IMR-90 (cell line): Measurements from ENCODE around the gene IER5L. TPM values are rescaled to one million over a fixed set of nuclear protein-coding genes. Genes with fewer than 3 reads are reported as not detected.

Experiments used
- ATAC-seq: fragments of 200-7000 bp; cut with Tn5 transposase; 2 replicates; pipeline ENCODE4 v1.9.1; 2020; ENCODE audit warnings: low read depth, mild to moderate bottlenecking, moderate library complexity
- BruUV-seq: library from RNA; stranded (reverse); fragments of 400-500 nt; replicated peaks from 2 replicates; lab custom pipeline; 2021; lab: Mats Ljungman, UMichigan
- CTCF ChIA-PET: fragments of 300-600 bp; formaldehyde crosslinking; extraction: SDS; loops from one replicate; lab custom pipeline; 2021; ENCODE audit warnings: antibody characterized with exemption; lab: Yijun Ruan, JAX
- POLR2A ChIA-PET: fragments of 300-600 bp; sonication (Branson Sonifier 250); formaldehyde crosslinking; loops from one replicate; lab custom pipeline; 2022; ENCODE audit warnings: antibody characterized with exemption; ENCODE audit not compliant: unreplicated experiment; lab: Charles Lee
- DNase-seq: peaks from one replicate; pipeline ENCODE4 v3.0.0; 2013
- H2AFZ ChIP-seq: replicated peaks from 2 replicates; pipeline ENCODE3; 2013; ENCODE audit warnings: low read length, mild to moderate bottlenecking; ENCODE audit not compliant: poor library complexity
- H2AK5ac ChIP-seq: 2 replicates; pipeline ENCODE4 v1.6.1; 2013; ENCODE audit warnings: low read depth, low read length, inconsistent platforms
- H2AK9ac ChIP-seq: replicated peaks from 2 replicates; pipeline ENCODE3; 2013; ENCODE audit warnings: mild to moderate bottlenecking, low read depth, low read length, moderate library complexity; ENCODE audit not compliant: poor library complexity
- H2BK120ac ChIP-seq: 2 replicates; pipeline ENCODE4 v1.6.1; 2013; ENCODE audit warnings: low read depth, low read length, inconsistent platforms
- H2BK15ac ChIP-seq: 3 replicates; pipeline ENCODE4 v1.6.1; 2013; ENCODE audit warnings: low read depth, low read length, inconsistent platforms
- H2BK20ac ChIP-seq: 2 replicates; pipeline ENCODE4 v1.6.1; 2013; ENCODE audit warnings: low read depth, mild to moderate bottlenecking, inconsistent platforms, low read length, moderate library complexity
- H2BK5ac ChIP-seq: 2 replicates; pipeline ENCODE4 v1.6.1; 2013; ENCODE audit warnings: mild to moderate bottlenecking, low read depth, low read length, inconsistent platforms; ENCODE audit not compliant: poor library complexity, severe bottlenecking
- H3K14ac ChIP-seq: replicated peaks from 2 replicates; pipeline ENCODE4 v1.6.1; 2013; ENCODE audit warnings: low read depth, low read length, inconsistent platforms
- H3K18ac ChIP-seq: 2 replicates; pipeline ENCODE4 v1.6.1; 2013; ENCODE audit warnings: low read depth, low read length, control low read depth
- H3K23ac ChIP-seq: 2 replicates; pipeline ENCODE4 v1.6.1; 2013; ENCODE audit warnings: low read depth, low read length, inconsistent platforms
- H3K27ac ChIP-seq: 2 replicates; pipeline ENCODE4 v1.5.1; 2013; ENCODE audit warnings: mild to moderate bottlenecking, control low read depth, low read length; ENCODE audit not compliant: insufficient read depth
- H3K27me3 ChIP-seq: 2 replicates; pipeline ENCODE4 v1.6.1; 2013; ENCODE audit warnings: low read length; ENCODE audit not compliant: control insufficient read depth, insufficient read depth
- H3K36me3 ChIP-seq: 2 replicates; pipeline ENCODE4 v1.6.1; 2013; ENCODE audit warnings: low read length, mixed read lengths; ENCODE audit not compliant: control insufficient read depth, insufficient read depth
- H3K4ac ChIP-seq: 2 replicates; pipeline ENCODE4 v1.6.1; 2013; ENCODE audit warnings: low read depth, low read length, inconsistent platforms
- H3K4me1 ChIP-seq: 2 replicates; pipeline ENCODE4 v1.6.1; 2013; ENCODE audit warnings: low read length, mixed read lengths; ENCODE audit not compliant: control insufficient read depth, insufficient read depth
- H3K4me2 ChIP-seq: 2 replicates; pipeline ENCODE4 v1.6.1; 2013; ENCODE audit warnings: low read depth, mild to moderate bottlenecking, control low read depth, low read length, moderate library complexity
- H3K4me3 ChIP-seq: 2 replicates; pipeline ENCODE4 v1.5.1; 2013; ENCODE audit warnings: low read depth, mild to moderate bottlenecking, control low read depth, low read length, moderate library complexity; ENCODE audit not compliant: insufficient read depth
- H3K56ac ChIP-seq: 2 replicates; pipeline ENCODE4 v1.6.1; 2013; ENCODE audit warnings: low read length, inconsistent platforms; ENCODE audit not compliant: insufficient read depth; ENCODE audit errors: extremely low read depth
- H3K79me1 ChIP-seq, 2 experiments: 2 replicates each; pipeline ENCODE4 v1.6.1; 2013; ENCODE audit warnings: low read length in 2 of 2, inconsistent platforms in 1 of 2, low read depth in 1 of 2
- H3K9ac ChIP-seq: 2 replicates; pipeline ENCODE4 v1.6.1; 2013; ENCODE audit warnings: low read depth, low read length, control low read depth
- H3K9me1 ChIP-seq: 2 replicates; pipeline ENCODE4 v1.6.1; 2013; ENCODE audit warnings: low read length, inconsistent platforms; ENCODE audit not compliant: insufficient read depth
- H3K9me3 ChIP-seq: 2 replicates; pipeline ENCODE4 v1.6.1; 2013; ENCODE audit warnings: low read length; ENCODE audit not compliant: control insufficient read depth, insufficient read depth
- H4K20me1 ChIP-seq: 2 replicates; pipeline ENCODE4 v1.6.1; 2013; ENCODE audit warnings: low read length, inconsistent platforms; ENCODE audit not compliant: insufficient read depth
- H4K5ac ChIP-seq: 2 replicates; pipeline ENCODE4 v1.6.1; 2013; ENCODE audit warnings: mild to moderate bottlenecking, low read depth, low read length, control low read depth
- H4K8ac ChIP-seq, 2 experiments: 2 replicates each; pipeline ENCODE4 v1.6.1; 2013; ENCODE audit warnings: low read depth in 2 of 2, low read length in 2 of 2, control low read depth in 1 of 2, inconsistent platforms in 1 of 2
- H4K91ac ChIP-seq: 2 replicates; pipeline ENCODE4 v1.6.1; 2013; ENCODE audit warnings: low read depth, low read length, inconsistent platforms; ENCODE audit not compliant: insufficient read depth
- BHLHE40 ChIP-seq: fragments of 150-350 bp; IDR thresholded peaks from 2 replicates; pipeline ENCODE4 v1.6.1; 2016; ENCODE audit warnings: mild to moderate bottlenecking, low read depth, low read length
- CEBPB ChIP-seq: IDR thresholded peaks from 2 replicates; pipeline ENCODE4 v1.6.1; 2012; ENCODE audit warnings: low read depth, low read length, improper control_type of control experiment
- CHD1 ChIP-seq: IDR thresholded peaks from 2 replicates; pipeline ENCODE4 v1.6.1; 2012; ENCODE audit warnings: low read depth, low read length, improper control_type of control experiment
- FOS ChIP-seq: fragments of 150-350 bp; IDR thresholded peaks from 2 replicates; pipeline ENCODE4 v1.6.1; 2016; ENCODE audit warnings: low read depth, low read length
- MAFK ChIP-seq: IDR thresholded peaks from 2 replicates; pipeline ENCODE4 v1.6.1; 2012; ENCODE audit warnings: low read depth, low read length, improper control_type of control experiment
- MAZ ChIP-seq: IDR thresholded peaks from 2 replicates; pipeline ENCODE4 v1.6.1; 2012; ENCODE audit warnings: low read depth, mild to moderate bottlenecking, low read length, improper control_type of control experiment, moderate library complexity, borderline replicate concordance
- MXI1 ChIP-seq: IDR thresholded peaks from 2 replicates; pipeline ENCODE4 v1.6.1; 2012; ENCODE audit warnings: low read depth, mild to moderate bottlenecking, low read length, moderate library complexity, borderline replicate concordance
- NFE2L2 ChIP-seq: fragments of 150-350 bp; IDR thresholded peaks from 2 replicates; pipeline ENCODE4 v1.6.1; 2016; ENCODE audit warnings: low read depth, mild to moderate bottlenecking, low read length
- POLR2A ChIP-seq: IDR thresholded peaks from 2 replicates; pipeline ENCODE4 v1.6.1; 2012; ENCODE audit warnings: mild to moderate bottlenecking, low read depth, low read length
- RAD21 ChIP-seq: IDR thresholded peaks from 2 replicates; pipeline ENCODE4 v1.6.1; 2012; ENCODE audit warnings: low read length, improper control_type of control experiment
- RCOR1 ChIP-seq: IDR thresholded peaks from 2 replicates; pipeline ENCODE4 v1.6.1; 2012; ENCODE audit warnings: mild to moderate bottlenecking, low read length, improper control_type of control experiment; ENCODE audit not compliant: insufficient replicate concordance
- RFX5 ChIP-seq: IDR thresholded peaks from 2 replicates; pipeline ENCODE4 v1.8.0; 2012; ENCODE audit warnings: low read depth, mild to moderate bottlenecking, low read length, moderate library complexity
- SMC3 ChIP-seq: fragments of 150-350 bp; IDR thresholded peaks from 2 replicates; pipeline ENCODE4 v1.6.1; 2016; ENCODE audit warnings: low read depth, mild to moderate bottlenecking, antibody characterized with exemption, low read length, moderate library complexity
- WGBS, 2 experiments: methylation state at CpG; one replicate each; pipeline versions ENCODE4 v1.1.5 to v1.1.7; 2013; ENCODE audit warnings: missing lambda C conversion rate in 2 of 2; ENCODE audit not compliant: insufficient read length in 1 of 2; ENCODE audit errors: extremely low coverage in 2 of 2; 5-methylcytosine and 5-hydroxymethylcytosine counted together
- dilution Hi-C: fragments of 300-500 bp; cut with HindIII; formaldehyde crosslinking; loops from one replicate; pipeline ENCODE4 v1.14.3; 2018; ENCODE audit warnings: low sequenced_read_pairs; ENCODE audit not compliant: unreplicated experiment
- in situ Hi-C: fragments of 300-500 bp; cut with MboI; formaldehyde crosslinking; loops from 3 replicates; pipeline ENCODE4 v1.14.3; 2019; ENCODE audit warnings: low sequenced_read_pairs, inconsistent platforms, mixed read lengths
- intact Hi-C: fragments of 100-400 bp; cut with micrococcal nuclease; formaldehyde crosslinking; loops from 2 replicates; pipeline ENCODE4 v1.10.0; 2022
- polyA plus RNA-seq, 3 experiments: library from polyadenylated mRNA; depleted of rRNA; stranded (reverse); fragments of >200 nt; gene quantifications; 2 replicates each; pipeline ENCODE4 v1.2.3, GENCODE V29; 2012; ENCODE audit warnings: low replicate concordance in 1 of 3
- total RNA-seq: library from RNA; depleted of rRNA; stranded (reverse); fragments of >200 nt; gene quantifications from 2 replicates; pipeline ENCODE4 v1.2.3, GENCODE V29; 2012
- TF ChIP-seq, protein P1 (sequence below): conservative IDR thresholded peaks from 2 replicates; pipeline ENCODE4 v1.5.1; 2012; ENCODE audit warnings: mild to moderate bottlenecking, low read depth, low read length, improper control_type of control experiment
- TF ChIP-seq, protein P2 (sequence below): fragments of 150-350 bp; IDR thresholded peaks from 2 replicates; pipeline ENCODE4 v1.6.1; 2016; ENCODE audit warnings: low read depth, mild to moderate bottlenecking, low read length, moderate library complexity, borderline replicate concordance
- TF ChIP-seq, protein P3 (sequence below): fragments of 150-350 bp; IDR thresholded peaks from 2 replicates; pipeline ENCODE4 v1.6.1; 2017; ENCODE audit warnings: mild to moderate bottlenecking, antibody characterized with exemption, low read length, low read depth

IER5L gene
- total and polyA plus RNA-seq, 2 of the 4 experiments (the other 2 are of a cell fraction) = 12.5 to 13.4 TPM

DNA sequence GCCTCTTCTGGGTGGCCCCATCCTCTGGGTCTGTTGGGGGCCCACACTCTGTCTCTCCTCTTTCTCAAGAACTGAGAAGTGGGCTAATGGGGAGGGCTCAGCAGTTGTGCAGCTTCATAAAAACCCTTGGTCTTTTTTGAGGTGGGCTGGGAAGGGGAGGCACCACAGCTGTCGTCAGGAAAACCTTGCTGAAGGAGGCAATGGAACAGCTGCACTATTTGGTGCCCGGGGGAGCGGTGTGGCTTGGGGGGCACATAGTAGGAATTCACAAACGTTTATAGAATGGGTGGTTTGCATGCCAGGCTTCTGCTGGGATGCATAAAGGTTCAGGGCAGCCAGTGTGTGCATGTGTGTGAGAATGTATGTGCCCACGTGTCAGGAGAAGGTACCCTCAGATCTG lies 3.2 kb upstream of the IER5L start:
- Histone ChIP-seq H4K20me1 (peaks cover 13% of the 10 kb centered on the region), H3K9ac (no peak overlapping the region), H3K18ac (no peak overlapping the region), H2AK9ac (no peak overlapping the region), H3K14ac (no peak overlapping the region), H2AK5ac (no peak overlapping the region), H3K56ac (no peak overlapping the region), H2BK15ac (no peak overlapping the region), H4K91ac (no peak overlapping the region), H2BK120ac (no peak overlapping the region), H3K27ac (no peak overlapping the region), H4K8ac (no peak overlapping the region), H3K4me2 (no peak overlapping the region), H2BK20ac (no peak overlapping the region), H4K5ac (no peak overlapping the region), H3K36me3 (peaks cover 4% of the 10 kb centered on the region; the same call in 1 of the 2 replicates), H3K9me1 (peaks cover 6% of the 10 kb centered on the region), H2AFZ (no peak overlapping the region), H3K9me3 (no peaks in the 10 kb centered on the region), H3K23ac (no peak overlapping the region), H2BK5ac (no peak overlapping the region), H3K4me1 (no peaks in the 10 kb centered on the region), H3K27me3 (no peaks in the 10 kb centered on the region), H3K4me3 (no peak overlapping the region), H3K79me1 (peaks cover 0 to 6% of the 10 kb centered on the region in 2 experiments; a peak in 1 of 4 replicates), H3K4ac (no peak overlapping the region)
- ATAC-seq = no peak
- POLR2A ChIA-PET = no interaction called here
- intact Hi-C loops (no loop called here), in situ Hi-C loops (no loop called here), dilution Hi-C loops (no loop called here)
- DNase-seq = no peak
- 100% methylated on average over 1 of the region's 5 CpGs; no CpG with 5 or more reads in 1 of the 2 experiments for WGBS, 2 experiments
- CTCF ChIA-PET = no interaction called here
- TF ChIP-seq NFE2L2 = no peak
- TF ChIP-seq MXI1 = no peak
- no peak for TF ChIP-seq SMC3
- TF ChIP-seq, protein P1, sequence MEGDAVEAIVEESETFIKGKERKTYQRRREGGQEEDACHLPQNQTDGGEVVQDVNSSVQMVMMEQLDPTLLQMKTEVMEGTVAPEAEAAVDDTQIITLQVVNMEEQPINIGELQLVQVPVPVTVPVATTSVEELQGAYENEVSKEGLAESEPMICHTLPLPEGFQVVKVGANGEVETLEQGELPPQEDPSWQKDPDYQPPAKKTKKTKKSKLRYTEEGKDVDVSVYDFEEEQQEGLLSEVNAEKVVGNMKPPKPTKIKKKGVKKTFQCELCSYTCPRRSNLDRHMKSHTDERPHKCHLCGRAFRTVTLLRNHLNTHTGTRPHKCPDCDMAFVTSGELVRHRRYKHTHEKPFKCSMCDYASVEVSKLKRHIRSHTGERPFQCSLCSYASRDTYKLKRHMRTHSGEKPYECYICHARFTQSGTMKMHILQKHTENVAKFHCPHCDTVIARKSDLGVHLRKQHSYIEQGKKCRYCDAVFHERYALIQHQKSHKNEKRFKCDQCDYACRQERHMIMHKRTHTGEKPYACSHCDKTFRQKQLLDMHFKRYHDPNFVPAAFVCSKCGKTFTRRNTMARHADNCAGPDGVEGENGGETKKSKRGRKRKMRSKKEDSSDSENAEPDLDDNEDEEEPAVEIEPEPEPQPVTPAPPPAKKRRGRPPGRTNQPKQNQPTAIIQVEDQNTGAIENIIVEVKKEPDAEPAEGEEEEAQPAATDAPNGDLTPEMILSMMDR = no peak
- TF ChIP-seq, protein P2, sequence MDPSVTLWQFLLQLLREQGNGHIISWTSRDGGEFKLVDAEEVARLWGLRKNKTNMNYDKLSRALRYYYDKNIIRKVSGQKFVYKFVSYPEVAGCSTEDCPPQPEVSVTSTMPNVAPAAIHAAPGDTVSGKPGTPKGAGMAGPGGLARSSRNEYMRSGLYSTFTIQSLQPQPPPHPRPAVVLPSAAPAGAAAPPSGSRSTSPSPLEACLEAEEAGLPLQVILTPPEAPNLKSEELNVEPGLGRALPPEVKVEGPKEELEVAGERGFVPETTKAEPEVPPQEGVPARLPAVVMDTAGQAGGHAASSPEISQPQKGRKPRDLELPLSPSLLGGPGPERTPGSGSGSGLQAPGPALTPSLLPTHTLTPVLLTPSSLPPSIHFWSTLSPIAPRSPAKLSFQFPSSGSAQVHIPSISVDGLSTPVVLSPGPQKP = no peak
- no peak for TF ChIP-seq MAZ
- TF ChIP-seq RFX5 = no peak
- no peak for TF ChIP-seq POLR2A
- TF ChIP-seq, protein P3, sequence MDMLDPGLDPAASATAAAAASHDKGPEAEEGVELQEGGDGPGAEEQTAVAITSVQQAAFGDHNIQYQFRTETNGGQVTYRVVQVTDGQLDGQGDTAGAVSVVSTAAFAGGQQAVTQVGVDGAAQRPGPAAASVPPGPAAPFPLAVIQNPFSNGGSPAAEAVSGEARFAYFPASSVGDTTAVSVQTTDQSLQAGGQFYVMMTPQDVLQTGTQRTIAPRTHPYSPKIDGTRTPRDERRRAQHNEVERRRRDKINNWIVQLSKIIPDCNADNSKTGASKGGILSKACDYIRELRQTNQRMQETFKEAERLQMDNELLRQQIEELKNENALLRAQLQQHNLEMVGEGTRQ = no peak
- TF ChIP-seq CEBPB = no peak
- no peak for TF ChIP-seq FOS
- TF ChIP-seq BHLHE40 = no peak
- TF ChIP-seq CHD1 = no peak
- TF ChIP-seq RCOR1 = no peak
- no peak for TF ChIP-seq MAFK
- TF ChIP-seq RAD21 = no peak
- BruUV-seq = no TSS peak
